Stimulated activated CD4-positive, alpha-beta T cell treated with anti-CD3 and anti-CD28 coated beads, TNF-alpha, amount 100 ng/mL, for 24 hours (primary cell): Measurements from ENCODE around the gene PIGH.
"Not testable (repeated sequence)": the region's sequence is repeated elsewhere in the genome, so short reads cannot be mapped to it uniquely, and the experiment has no call there.

ENCODE experiments used
- DNase-seq, 3 experiments: peaks; one replicate each; pipeline ENCODE4 v3.0.0-alpha.2; 2020; ENCODE audit warnings: low read depth in 3 of 3

PIGH gene

DNA sequence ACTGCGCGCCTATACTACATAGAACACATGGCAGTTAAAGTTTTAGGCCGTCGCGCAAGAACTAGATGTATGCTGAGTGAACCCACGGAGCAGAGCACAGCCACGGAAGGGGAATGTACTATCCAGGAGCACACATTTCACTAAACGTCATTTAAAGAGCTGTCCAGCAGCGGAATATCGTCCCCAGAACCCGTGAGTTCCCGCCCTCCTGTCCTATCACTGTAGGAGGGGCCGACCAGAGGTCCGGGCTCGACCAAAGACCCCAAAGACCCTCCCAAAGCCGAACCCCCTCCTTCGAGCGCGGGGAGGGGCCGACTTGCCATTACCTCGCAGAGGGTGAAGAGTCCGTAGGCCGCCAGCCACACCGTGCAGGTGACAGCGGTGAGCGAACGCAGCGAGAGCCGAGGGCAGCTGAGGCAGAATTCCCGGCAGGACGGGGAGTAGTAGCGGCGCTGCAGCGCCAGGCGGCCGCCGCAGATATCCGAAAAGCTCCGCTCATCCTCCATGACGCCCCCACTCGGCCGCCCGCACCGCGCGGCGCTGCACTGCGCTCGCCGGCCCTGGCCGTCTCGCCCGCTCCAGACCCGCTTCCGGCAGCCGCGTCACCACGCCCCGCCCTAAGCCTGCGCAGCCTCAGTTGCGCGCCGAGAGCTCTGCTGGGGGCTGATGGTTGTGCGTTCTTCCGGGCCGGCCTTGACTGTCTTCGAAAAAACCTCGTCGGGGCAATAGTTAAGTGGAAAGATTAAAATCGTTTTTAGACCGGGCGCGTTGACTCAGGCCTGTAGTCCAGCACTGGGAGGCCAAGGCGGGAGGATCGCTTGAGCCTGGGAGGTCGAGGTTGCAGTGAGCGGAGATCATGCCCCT lies at the start of gene PIGH:
Gene PIGH (minus strand): TSS at position 571 of the 864 bp plus-strand sequence. CDS start 65 bp downstream, at position 506.
- DNase-seq = peak; percentile 87 to 94 (median 89)

DNA sequence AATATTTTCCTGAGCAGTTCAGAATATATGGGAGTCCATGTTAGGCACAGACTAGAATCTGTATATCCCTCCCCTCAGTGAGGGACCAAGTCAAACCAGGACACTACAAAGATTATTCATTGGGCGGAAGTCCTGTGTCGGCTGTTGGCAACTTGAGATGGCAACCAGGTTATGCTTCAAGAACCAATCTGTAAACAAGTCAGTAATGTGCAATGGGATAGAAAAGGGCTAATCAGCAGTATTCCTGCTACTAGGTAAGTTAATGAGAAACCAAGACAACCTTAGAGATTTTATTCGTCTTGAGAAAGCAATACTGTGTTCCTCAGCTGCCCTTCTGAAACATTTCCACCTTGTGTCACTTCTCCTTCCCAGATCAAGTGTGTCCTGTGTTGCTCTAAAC lies 46.1 kb upstream of the PIGH start:
- DNase-seq = no peak

- no peak for DNase-seq
Observed at GRCh38 chr14:67645414-67645813, 45.3 kb upstream of the PIGH start.

- DNase-seq = no peak
Observed at GRCh38 chr14:67644428-67644827, 44.4 kb upstream of the PIGH start.

DNA sequence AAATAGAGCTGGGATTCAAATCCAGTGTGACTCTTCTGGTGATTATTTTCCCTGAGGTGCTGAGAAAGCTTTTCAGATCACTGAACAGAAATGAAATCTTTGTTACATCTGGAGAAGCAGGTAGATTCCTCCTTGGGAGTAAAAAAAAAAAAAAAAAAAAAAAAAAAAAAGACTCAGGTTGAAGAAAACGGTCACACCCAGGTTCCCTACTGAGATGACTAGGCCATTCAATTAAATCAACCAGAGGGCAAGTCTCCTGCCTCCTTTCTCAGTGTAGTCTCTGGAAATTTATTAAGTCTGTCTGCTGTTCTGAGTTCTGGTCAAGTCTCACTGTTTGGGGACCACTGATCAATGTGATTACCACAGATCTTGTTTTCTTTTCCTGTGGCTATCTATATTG lies 43.6 kb upstream of the PIGH start:
- no peak for DNase-seq

DNA sequence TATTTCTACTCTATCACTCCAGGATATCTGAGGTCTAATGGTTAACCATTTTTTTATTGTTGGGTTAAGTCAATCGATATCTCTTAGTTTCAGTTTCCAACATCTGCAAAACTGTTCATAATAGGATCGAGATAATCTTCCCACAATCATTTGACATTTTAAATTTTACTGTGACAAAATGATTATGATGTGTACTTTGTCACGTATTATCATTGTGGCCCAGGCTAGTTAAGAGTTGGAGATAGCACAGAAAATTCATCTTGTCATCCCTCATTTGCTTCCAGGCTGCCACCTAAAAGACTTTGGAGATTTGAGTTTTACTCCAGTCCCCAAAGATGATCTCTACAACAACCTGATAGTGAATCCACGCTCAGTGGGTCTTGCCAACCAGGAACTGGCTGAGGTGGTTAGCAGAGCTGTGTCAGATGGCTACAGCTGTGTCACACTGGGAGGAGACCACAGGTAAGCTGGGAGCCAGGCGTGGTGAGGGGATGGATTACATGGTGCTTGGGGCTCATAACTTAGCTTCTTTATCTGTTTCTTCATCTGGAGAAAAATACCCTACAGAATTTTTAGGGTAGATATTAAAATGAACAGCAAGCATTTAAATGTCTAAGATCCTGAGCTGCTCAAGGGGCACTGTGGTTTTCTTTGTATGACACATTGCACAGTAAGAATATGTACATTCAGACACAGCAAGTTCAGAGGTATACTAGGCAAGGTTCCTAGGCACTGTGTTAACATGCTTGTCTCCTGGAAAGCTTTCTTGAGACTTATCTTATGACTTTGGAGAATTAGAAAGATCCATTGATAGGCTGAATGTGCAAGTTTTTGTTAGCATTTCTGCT lies 42.1 kb upstream of the PIGH start:
- DNase-seq = no peak

- no peak for DNase-seq
Observed at GRCh38 chr14:67641480-67641879, 41.4 kb upstream of the PIGH start.

GRCh38 chr14:67638642-67639041 lies 38.6 kb upstream of the PIGH start:
- no peak for DNase-seq

GRCh38 chr14:67636361-67636919 lies 36.4 kb upstream of the PIGH start:
- no peak for DNase-seq

DNA sequence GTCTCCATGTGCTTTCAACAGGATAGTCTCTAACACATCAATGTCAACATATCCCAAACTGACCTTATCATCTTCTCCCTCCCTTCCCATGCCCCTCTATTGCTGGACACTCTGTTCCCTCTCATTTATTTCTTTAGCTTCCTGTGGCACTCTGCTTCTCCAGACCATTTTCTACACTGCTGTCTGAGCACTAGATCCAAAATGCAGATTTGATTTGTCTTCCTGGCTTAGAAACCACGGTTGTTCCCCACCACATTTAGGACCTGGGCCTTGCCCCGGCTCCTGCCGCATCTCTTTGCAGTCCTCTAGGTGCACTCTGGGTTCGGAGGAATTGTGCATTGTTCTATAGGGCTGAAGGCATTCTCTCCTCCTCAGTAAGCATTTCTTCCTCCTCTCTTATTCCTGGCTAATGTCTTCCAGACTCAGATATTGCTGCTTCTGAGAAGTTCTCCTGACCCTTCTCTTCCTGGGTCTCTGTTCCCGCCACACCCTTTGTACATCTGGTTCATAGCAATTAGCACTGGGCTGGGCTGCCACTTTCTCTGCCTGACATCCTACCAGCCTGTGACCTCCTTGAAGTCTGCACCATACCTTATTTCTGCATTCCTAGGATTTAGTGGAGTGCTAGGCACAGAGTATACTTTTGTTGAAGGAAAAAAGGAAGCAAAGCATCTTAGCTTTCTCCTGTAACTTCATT lies 33.5 kb upstream of the PIGH start:
- no peak for DNase-seq

DNA sequence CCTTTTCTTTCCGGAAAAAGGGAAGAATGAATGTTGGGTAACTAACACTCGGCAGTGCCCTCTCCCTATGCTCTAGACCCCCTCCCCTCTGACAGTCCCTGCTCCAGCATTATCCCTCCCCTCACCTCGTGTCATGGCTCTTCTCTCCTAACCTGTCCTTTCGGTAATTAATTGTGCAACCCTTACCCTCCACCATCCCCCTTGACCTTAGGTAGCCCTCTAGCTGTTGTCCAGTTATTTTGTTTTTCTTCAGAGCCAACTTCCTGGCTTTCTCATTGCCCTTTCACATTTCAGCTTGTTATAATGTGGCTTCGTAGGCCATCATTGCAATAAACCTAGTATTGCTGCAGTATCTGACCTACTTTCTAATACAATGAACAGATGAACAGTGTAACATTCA lies 30.9 kb upstream of the PIGH start:
- no peak for DNase-seq

DNA sequence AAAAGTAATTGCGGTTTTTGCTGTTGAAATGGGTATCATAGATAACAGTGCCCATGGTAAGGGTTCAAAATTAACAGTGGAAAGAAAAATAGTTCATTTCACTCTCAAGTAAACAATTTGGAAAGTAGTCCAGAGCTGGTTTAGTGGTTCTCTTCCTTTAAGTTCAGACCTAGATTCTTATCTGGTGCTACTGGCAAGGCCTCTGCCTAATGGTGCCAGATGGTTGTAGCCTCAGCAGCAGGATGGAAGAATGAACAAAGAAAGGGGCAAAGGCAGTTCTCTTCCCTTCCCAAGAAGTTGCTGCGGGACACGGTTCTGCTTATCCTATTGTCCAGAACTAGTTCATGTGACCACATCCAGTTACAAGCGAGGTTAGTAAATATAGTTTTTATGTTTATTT lies 30.1 kb upstream of the PIGH start:
- no peak for DNase-seq

- DNase-seq = no peak
Observed at GRCh38 chr14:67627519-67627918, 27.5 kb upstream of the PIGH start.

GRCh38 chr14:67626131-67626530 lies 26.1 kb upstream of the PIGH start:
- not testable (repeated sequence) for DNase-seq

GRCh38 chr14:67623114-67623513 lies 23.0 kb upstream of the PIGH start:
- DNase-seq = no peak

DNA sequence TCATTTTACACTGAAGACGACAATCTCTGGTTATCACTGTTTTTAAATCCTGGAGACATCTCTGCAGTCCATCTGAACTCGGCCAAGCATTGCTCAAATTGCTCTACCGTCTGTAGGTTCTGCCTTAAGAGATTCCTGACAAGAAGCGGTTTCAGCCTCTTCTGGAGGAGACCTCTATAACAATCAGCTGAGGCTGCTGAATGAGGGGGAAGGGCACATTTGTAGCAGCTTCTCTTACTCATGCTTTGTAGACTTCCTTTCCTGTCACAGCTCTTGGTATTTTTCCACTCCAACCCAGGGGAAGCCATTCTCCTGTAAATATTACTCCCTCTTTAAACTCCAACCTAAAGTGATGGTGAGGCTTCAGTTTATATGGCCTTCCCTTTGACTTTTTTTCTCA lies 22.6 kb upstream of the PIGH start:
- DNase-seq = no peak

DNA sequence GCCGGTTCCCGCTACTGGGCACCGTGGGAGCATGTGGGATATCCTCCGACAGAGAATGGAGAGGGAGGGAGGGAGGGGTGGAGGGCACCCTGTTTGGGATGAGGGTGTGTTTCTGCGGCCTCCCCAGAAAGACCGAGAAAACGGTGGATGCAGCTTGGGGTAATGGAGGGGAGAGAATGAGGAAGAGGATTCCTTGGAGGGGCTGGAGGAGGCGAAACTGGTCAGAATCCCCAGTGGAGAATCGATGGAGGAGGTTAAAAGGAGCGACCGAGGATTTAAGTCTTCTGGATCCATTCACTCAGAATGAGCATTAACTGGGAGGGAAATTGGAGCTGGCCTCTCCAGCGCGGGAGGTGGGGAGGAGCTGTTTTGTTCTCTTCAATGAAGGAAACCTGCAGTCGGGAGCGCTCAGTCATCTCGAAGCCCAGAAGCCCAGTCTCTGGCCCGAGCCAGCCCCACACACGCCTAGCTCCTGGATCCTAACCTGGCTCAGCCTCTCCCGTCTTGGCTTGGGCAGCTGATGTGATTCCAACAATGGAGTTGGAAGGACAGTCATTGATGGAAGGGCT lies 20.2 kb upstream of the PIGH start:
- DNase-seq = no peak

DNA sequence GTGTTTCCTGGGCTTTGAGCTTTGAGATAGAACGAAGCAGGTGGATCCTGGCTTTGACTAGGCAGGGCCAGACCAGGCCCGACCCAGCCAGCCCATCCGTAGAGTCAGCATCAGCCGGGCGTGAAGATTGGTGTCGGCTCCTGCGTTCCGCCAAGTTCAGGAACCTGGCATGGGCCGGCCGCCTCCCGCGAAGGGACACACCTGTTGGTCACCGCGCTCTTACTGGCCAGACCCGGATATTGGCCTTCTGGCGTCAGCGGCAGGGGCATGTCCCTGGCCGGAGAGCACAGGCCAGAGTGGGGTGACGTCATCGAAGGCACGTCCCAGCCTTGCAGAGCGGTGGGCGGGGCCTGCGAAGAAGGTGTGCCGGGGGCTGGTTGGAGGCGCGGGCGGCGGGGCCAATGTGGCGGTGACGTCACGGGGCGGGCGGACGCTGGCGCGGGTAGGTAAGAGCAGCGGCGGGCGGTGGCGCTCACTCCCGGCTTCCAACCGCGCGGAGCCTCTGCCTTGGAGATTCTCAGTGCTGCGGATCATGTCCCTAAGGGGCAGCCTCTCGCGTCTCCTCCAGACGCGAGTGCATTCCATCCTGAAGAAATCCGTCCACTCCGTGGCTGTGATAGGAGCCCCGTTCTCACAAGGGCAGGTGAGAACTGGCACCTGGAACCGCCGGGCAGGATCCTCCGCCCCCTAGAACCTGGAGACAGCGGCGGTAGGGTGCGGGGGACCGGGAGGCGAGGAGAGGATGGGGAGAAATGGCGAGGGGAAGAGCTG lies 19.6 kb upstream of the PIGH start, which contains the start of gene ARG2:
Gene ARG2 (plus strand): TSS at position 475 of the 771 bp plus-strand sequence. CDS start 58 bp downstream, at position 533.
- DNase-seq = peak; percentile 90 to 97 (median 94)

DNA sequence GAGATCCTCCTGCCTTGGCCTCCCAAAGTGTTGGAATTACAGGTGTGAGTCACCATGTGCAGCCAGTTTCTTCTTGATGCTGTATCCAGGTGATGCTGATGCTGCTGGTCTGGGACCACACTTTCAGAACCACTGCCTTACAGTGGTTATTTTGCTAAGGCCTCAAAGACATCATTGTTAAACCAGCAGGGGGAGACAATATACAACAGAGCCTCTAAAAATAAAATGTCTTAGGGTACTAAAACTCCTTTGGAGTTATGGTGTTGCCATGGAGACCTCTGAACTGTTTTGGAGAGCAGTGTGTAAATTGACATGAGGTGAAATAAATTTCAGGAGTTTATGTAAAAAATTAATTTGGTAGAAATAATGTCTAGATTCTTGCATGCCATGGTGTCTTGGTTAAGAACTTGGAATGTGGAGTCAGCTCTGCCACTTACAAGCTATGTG lies 18.6 kb upstream of the PIGH start:
- no peak for DNase-seq

- no peak for DNase-seq
Observed at GRCh38 chr14:67610491-67610890, 10.4 kb upstream of the PIGH start.
